Fibroblast of skin of left biceps (primary cell): Measurements from ENCODE around the gene CLUH.

Experiments used
- DNase-seq, 2 experiments: peaks; one replicate each; pipeline ENCODE4 v3.0.0-alpha.2; 2013; ENCODE audit warnings: low read depth in 2 of 2

The CLUH gene

DNA sequence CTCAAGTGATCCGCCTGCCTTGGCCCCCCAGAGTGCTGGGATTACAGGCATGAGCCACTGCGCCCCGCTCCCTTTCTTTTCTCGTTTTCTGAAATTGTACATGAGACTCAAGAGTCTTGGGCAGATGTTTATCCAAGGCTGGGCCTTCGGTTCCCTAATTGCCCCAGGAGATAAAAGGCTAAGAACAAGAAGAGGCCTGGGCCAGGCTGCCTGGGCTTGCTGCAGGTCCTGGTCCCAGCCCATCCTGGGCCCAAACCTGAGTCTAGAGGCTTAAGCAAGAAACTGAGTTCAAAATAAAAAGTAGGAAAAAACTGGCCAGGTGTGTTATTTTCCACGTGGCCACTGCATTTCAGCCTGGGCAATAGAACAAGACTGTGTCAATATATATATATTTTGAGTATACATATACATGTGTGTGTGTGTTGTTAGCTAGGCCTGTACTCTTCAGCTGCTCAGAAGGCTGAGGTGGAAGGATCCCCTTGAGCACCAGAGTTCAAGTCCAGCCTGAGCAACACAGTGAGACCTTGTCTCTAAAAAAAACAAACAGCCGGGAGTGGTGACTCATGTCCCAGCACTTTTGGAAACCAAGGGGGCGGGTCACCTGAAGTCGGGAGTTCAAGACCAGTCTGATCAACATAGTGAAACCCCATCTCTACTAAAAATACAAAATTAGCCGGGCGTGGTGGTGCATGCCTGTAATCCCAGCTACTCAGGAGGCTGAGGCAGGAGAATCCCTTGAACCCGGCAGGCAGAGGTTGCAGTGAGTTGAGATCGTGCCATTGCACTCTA, 6.8 kb upstream of the CLUH start:
- DNase-seq: no peak

DNA sequence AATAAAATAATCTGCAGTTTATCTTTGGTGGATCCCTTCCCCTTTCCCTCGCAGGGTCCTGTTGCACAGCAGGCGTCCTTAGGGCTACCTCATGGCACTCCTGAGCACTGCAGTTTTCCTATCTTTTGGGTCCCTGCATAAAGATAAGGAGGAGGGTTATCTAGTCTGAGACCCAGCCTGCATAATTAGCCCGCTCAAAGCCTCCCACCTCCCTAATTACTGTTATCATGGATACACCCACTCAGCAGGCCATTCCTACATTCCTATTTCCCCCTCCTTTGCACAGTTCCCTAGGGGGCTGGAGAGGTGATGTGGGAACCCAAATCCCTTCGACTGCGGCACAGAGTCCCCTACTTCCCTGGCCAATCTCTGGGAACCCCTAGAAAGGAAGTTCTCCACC, 5.1 kb upstream of the CLUH start:
- no peak for DNase-seq

DNA sequence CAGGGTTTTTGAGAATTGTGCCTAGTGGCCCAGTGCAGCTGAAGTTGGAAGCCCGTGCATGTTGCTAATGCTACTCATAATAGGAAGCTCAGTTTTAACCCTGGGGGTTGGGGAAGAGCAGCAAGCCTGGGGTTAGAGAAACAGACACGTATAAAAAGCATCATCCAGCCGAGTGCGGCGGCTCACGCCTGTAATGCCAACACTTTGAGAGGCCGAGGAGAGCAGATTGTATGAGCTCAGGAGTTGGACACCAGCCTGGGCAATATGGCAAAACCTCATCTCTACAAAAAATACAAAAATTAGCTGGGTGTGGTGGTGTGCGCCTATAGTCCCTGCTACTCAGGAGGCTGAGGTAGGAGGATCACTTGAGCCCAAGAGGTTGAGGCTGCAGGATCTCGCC, 2.3 kb upstream of the CLUH start:
- DNase-seq: no peak

DNA sequence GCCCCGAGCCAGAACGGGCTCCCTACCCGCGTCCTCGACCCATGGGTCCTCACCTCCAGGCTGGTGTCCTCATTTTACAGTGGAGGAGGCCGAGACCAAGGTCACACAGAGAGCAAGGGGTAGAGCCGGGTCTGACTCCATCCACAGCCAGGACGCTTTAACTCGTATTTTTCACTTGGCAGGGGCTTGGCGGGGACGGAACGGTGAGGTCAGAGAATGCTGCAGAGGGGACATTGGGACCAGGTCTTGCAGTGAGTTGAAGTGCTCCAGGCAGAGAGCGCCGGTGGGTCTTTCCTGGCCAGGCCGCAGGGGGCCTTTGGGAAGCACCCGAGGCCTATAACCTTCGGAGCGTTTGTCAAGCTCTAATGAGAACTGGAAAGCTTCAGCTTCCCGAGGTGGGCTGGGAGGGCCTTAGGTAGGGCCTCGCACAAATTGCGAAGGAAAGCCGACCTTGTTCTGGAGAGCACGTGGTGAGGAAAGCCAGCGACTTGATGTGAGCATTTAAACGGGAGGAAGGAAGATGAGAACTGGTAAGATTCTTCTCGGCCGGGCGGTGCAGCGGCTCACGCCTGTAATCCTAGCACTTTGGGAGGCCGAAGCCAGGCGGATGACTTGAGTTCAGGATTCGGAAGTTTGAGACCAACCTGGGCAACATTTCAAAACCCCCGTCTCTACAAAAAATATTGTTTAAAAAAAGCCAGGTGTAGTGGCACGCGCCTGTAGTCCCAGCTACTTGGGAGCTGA, 908 bp upstream of the CLUH start:
- no peak for DNase-seq

DNA sequence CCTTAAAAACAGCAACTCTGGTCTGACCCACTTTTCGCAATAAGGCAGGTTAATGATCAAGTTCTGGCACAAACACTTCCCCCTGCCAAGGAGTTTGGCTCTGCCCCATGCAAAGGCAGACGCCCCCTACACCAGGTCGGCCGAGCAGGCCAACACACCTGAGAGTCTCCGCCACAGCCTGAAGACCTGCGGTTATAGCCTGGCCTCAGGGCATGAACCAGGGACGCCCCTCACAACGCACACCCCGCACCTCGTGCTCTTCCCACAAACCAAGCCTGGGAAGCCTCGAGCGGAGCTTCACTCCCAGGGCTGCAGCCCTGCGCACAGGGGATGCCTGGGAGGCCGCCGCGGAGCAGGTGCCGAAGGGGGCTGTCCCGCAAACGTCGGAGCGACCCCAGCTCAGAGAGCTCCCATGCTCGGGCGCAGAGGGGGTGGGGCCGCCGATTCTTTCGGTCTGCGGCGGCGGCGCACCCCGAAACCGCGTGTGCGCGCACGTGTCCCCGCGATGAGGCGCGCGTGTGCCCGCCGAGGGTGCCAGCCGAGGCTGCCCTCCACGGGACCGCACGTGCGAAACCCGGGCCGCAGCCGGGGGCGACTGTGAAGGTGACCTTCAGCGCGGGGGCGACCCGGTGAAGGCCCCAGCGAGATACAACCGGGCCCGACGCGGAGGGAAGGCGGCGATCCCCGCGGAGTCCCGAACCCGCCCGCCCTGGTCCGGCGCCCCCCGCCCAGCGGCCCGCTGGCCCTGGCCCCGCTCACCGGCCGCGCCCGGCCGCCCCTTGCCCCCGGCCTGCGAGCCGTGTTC, 559 bp downstream of the CLUH start:
- DNase-seq: no peak

DNA sequence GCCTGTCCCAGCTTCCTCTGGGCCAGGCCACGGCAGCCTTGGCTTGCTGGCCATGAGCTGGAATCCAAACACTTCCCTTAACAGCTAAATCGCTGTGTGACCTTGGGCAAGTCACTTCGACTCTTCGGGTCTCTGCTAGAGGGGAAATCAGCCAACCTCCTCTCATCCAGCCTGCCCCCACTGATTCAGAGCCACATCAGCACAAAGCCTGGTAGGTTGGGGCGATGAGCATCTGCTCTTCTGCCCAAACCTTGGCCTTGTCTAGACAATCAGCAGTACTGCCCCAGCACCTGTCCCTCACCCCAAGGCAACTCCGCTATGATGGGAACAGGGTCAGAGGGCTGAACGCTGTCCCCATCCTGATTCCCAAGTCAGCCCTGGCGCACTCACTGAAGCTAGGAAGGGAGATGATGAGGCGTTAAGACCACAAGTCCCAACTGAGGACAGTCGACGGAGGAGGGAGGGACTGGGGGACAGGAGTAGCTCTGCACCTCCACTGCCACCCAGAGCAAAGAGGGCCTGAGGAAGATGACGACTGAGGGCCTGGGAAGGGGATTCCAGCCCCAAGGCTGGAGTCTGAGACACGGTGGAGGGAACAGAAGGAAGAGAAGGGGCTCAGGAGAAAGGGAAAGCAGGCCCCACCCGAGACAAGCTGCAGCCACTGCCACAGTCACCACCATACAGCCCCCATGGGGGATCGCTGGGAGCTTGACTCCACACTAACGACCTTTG, 1.3 kb downstream of the CLUH start:
- DNase-seq: no peak

DNA sequence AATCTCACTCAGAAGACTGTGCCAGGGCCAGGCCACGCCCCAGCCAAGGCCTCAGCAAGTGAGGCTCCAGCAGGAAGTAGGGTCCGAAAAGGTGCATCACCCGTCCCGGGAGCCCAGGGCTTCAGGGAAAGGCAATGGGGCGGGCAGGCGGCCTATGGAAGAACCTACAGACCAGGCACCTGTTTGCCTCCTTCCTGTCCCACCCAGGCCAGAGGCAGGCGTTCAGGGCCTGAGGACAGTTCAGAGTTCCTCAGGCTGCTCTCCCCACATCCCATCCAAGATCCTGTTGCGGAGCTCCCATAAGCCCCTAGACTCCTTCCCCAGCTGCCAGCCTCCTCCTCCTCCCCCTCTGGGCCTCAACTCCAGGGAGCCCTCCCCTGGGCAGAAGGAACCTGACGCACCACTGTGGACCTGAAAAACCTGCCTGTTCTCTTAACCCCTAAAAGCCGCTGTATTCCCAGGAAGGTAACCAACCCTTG, 2.3 kb downstream of the CLUH start:
- no peak for DNase-seq

DNA sequence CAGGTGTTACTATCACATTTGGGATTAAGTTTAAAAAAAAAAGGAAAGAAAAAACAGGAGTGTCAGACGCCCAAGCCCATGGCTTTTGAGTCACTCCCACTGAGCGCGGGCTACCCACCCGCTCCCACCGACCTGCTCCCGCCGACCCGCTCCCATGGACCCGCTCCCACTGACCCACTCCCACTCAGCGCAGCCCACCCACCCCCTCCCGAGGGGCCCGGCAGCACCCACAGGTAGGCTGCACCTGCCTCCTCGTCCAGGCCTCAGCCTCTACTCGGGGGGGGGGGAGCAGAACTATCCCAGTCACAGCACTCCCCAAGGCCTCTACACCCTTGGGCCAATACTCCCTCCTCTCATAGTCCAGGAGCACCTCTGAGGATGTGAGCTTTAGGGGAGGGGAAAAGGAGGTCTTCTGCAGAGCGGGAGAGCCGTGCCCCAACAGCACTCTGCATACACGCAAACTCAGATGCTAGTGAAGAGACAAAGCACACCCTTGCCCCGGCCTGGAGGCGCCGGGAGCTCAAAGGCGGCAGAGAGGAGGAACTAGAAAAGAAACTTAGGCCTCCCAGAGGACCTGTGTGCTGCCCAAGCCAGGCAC, 2.9 kb downstream of the CLUH start:
- DNase-seq: no peak

DNA sequence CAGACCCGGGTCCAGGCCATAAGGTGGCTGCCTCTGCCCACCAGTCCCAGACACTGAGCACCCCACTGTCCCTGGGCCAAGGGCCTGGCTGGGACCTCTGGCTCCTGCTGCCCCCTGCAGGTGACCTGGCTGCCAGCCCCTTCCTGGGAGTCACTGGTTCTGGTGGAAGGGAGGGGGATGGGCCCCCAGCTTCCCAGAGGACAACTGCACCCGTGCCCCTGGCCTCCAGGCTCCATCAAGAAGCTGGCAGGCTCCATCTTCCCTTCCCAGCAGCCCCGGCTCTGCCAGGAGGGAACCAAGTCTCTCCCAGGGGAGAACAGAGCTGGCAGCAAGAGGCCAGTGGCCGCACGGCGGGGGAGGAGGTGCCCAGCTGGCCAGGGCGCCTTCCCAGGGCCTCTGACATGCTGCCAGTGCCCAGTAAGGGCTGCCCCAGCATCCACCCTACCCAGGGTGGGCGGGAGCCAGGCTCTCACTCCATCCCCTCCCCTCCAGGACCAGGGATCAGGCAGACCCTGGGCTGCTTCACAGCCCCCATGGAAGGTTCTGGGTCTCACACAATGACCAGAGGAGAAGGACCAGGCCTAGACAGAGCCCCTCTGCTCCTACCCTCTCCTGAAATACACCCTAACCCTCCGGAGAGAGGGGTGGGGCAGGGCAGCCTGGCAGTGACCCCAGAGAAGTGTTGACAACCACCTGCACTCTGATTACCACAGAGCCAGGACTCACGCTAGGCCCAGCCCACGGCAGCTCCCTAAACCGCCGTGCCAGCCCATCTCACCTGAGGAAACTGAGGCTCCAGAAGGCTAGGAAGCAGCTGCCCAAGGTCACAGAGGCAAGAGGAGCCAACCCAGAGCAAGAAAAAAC, 3.6 kb downstream of the CLUH start:
- DNase-seq: no peak

DNA sequence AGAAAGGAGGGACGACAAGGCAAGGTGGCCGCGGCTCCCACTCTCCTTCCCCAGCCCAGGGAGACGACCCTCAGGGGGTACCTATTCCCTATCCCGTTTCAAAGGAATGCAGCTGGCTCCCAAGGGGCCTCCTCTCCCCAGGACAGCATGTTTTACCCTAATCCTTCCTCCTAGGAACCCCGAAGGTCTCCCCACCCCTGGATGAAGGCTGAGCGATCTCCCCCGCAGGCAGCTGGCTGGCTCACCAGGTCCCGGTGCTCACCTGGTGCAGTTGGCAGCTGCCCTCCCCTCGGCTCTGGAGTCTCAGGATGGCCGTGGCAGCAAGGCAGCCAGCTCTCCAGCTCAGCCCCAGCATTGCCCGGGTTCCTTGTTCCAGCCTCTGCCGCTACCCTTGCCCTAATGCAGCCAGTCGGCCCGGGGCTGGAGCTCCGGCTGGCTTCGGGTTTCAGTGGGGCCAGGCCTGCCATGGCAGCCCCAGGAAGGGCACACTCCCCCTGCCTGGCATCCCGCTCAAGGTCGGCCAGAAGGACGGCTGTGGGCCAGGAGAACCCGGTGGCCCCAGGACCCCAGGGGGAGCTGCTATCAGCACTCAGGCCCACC, 4.6 kb downstream of the CLUH start:
- DNase-seq: no peak

DNA sequence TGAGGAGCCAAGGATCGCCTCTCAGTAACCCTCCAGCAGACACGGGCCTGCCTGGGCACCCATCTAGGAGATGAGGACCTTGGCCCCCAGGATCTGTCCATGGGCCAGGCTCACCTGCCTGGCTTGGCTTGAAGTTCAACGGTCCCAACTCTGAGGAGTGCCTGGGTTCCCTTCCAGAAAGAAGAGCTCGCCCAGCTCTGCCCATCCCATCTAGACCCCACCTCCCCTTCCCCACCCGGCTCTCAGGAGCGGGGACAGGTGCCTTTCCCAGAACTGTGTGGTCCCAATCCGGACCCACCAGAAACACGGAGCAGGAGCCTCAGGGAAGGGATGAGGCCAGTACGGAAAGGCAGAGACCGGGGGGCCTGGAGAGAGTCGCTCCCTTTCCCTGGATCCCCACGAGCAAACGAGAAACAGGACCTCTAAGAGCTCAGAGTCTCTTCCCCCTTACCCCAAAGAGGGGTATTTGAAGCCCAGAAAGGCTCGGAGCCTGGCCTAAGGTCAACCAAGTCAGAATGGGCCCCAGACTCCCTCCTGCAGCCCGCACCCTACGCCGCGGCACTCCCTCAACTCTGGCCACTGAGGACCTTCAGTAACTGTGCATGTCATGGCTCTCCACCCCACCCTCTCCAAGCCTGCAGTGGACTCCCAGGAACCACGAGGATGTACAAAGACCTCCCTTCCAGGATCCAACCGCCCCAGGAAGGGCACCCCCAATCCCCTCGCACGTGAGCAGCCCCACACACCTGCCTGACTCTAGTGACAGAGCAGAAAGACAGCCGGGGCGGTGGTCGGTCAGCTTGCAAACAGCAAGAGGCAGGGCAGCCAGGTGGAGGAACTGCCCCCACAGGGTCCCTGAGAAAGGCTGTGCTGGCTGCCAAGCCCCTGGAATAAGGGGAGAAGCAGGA, 5.4 kb downstream of the CLUH start:
- DNase-seq: no peak

DNA sequence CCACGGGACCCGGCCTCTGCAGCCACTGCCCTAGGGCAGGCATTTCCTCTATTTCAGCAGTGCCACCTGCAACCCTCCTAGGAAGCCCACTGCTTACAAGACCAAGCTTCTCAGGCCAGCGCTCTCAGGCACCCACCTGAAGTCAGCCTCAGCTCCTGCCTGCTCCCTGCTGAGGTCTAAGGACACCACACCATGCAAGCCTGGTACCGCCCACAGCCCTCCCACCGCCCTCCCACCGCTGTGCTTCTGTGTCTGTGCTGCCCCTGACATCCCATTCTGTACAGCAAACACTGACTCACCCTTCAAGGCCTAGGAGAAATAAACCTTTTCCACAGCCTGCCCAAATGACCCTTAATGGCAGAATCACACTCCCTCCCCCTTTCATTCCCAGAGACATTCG, 6.3 kb downstream of the CLUH start:
- DNase-seq: no peak

DNA sequence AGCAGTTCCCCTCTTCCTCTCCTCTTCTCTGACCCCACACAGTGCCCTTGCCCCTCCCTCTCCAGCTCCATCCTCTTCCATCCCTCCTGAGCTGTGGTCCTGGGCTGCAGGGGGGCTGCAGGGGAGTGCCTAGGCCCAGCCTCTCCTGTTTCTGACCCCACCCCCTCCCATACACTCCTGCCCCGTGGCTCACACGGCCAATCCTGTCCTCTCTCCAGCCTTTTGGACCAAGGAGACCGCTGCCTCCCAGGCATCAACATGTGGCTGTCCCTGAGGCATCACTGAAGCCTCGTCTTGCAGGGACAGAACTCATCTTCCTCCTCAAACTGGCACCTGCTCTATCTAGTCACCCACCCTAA, 6.7 kb downstream of the CLUH start:
- DNase-seq: no peak

DNA sequence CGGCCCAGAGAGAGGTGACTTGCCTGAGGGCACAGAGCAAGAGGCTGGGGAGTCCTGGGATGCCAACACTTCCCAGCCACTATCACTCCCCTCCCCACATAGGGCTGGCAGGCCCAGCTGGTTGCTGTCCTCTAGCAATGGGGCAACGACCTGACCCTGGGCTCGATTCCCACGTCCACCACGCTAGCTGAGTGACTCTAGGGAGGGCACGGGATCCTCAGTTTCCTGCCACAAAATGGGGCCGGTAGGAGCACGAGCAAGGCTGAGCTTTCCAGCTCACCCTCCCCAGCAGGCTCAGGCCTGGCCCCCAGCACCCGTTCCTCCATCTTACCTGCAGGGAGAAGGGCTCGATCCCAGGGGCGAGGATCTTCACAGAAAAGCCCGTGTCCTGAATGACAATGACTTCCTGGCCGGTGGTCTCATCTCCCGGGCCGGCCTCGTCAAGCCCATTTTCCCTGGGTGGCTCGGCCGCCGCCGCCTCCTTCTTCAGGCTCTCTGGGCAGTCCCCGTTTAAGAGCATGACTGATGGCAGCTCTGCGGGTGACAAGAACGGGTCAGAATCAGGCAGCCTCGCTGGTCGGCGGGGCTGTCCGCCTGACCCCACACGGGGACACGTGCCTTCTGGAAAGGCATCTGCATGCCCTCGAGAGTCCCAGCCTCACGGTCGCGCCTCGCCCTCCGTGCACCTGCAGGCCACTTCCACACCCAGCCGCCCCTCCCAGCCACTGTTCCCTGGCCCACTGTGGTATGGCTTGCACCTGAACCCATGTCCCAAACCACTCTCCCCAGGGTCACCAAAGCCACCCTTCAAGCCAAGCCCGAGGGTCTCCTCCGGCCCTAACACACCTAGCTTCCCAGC, 7.3 kb downstream of the CLUH start:
- DNase-seq: no peak

DNA sequence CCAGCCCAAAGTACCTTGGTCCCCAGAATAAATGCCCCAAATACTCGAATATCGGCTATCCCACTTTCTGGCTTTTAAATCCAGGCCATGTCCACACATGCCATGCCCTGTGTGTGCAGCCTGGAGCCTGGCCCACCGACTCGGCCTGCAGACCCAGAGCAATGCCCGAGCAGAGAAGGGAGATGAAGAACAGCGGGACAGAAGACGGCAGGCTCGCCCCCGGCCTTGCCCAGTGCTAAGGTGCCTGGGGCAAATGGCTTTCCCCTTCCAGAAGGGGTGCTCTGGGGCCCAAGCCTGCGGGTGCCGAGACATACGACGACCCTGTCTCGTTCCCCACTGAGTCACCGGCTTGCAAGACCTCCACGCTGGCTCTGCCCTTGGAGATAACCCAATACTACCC, 8.0 kb downstream of the CLUH start:
- DNase-seq: no peak

DNA sequence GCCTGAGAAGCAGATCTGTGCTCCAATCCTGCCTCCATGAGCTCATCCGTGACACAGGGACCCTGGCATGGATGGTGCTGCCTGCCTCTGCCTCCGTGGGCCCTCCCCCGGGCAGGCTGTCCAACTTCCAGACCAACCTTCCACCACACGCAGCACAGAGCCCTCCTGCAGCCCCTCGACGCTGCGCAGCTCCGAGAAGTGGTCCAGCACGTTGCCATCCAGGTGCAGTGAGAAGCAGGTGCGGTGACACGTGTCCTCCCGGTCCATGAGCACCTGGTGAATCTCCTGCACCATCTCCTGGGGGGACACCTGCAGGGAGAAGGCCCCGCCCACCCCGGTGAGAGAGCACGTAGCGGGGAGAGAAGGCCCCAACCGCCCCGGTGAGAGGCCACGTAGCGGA, 8.4 kb downstream of the CLUH start:
- no peak for DNase-seq

DNA sequence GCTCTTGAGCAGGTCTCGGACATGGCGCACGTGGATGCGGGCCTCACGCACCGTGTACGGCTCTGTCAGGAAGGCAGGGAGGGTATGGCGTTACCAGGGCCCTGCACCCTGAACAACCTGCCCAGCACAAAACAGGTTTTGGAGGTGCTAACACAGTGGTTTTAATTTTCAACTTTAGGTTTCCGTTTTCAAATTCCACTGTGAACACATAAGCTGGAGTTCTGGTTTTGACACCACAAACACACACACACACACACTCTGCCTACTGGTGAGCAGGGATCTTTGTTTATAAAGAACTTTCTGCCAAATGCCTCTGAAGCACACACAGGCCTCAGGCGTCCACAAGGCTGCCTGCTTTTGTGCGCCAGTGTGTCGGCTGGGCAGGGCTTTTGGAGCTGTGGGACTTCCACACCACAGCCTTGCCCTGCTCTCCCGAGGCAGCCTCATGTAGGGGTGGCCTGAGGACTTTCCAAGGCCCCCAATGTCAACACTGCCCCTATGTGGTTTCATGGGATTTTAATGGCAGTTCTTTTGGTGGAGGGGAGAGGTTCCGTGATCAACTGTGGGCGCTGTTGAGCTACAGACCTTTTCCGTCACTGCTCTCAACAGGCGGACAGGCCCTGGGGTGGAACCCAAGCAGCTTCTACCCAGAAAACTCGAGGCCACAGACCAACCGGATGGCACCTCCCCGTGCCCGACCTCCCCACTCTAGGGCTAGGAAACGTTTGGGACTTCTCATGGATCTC, 9.4 kb downstream of the CLUH start:
- DNase-seq: no peak
